ENCODE data around the gene NTM.

NTM gene

DNA sequence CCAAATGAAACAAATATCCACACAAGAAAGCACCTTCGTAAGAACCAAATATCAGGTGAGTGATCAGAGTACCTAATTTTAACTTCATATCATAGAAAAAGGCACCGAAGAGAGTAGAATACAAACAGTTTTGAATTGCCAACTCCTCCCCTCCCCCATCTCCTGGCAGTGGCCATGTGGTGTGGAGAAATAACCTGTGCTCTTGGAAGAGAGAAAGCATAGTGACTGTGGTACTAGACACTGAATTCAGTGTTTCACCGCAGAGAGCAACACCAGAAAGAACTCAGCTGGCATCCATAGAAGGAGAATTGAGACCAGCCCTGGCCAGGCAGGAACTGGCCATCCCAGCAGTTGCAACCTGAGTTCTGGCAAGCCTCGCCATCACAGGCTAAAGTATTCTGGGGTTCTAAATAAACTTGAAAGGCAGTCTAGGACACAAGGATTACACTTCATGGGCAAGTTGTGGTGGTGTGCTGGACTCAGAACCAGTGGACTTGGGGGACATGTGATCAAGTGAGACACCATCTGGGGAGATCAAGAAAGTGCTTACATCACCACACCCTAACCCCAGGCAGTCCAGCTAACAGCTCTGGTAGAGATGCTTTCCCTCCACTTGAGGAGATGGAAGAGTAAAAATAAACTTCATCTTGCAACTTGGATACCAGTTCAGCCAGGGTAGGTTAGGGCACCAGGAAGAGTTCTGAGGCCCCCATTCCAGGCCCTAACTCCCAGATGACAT, 1003.2 kb downstream of the NTM start:
- H3K4me3 ChIP-seq (ENCODE audit: low read depth, low read length) = no peak overlapping the region
- TF ChIP-seq, protein P1, sequence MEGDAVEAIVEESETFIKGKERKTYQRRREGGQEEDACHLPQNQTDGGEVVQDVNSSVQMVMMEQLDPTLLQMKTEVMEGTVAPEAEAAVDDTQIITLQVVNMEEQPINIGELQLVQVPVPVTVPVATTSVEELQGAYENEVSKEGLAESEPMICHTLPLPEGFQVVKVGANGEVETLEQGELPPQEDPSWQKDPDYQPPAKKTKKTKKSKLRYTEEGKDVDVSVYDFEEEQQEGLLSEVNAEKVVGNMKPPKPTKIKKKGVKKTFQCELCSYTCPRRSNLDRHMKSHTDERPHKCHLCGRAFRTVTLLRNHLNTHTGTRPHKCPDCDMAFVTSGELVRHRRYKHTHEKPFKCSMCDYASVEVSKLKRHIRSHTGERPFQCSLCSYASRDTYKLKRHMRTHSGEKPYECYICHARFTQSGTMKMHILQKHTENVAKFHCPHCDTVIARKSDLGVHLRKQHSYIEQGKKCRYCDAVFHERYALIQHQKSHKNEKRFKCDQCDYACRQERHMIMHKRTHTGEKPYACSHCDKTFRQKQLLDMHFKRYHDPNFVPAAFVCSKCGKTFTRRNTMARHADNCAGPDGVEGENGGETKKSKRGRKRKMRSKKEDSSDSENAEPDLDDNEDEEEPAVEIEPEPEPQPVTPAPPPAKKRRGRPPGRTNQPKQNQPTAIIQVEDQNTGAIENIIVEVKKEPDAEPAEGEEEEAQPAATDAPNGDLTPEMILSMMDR (IDR thresholded peaks at IDR 0.05; ENCODE audit: control insufficient read depth, extremely low read depth, insufficient read depth) = no peak
- no peak for DNase-seq (ENCODE audit: low read depth)

DNA sequence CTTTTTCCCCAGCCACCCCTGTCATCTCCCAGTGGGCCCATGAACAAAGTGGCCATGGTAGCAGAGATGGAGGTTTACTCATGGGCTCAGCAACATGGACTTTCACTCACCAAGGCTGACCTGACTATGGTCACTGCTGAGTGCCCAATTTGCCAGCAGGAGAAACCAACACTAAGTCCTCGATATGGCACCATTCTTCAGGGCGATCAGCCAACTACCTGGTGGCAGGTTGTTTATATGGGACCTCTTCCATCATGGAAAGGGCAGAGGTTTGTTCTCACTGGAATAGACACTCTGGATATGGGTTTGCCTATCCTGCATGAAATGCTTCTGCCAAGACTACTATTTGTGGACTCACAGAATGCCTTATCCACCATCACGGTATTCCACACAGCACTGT, 1009.1 kb downstream of the NTM start:
- DNase-seq (ENCODE audit: low read depth) = no peak
- H3K4me3 ChIP-seq (ENCODE audit: low read depth, low read length) = no peak overlapping the region
- TF ChIP-seq, protein P1 (IDR thresholded peaks at IDR 0.05; ENCODE audit: control insufficient read depth, extremely low read depth, insufficient read depth) = no peak
